Upper lobe of left lung (tissue), 6 donors: ENCODE results near the gene PROM2. TPM values are rescaled to one million over a fixed set of nuclear protein-coding genes. Genes with fewer than 3 reads are reported as not detected.

Experiments
- ATAC-seq, 2 donors: fragments of 200-7000 bp; cut with Tn5 transposase; one replicate each; pipeline ENCODE4 v1.9.1; 2022; ENCODE audit warnings: mild to moderate bottlenecking in 2 of 2, moderate library complexity in 2 of 2; ENCODE audit not compliant: low FRiP score in 2 of 2
- DNase-seq, 2 donors: peaks; one replicate each; pipeline ENCODE4 v3.0.0-alpha.2; 2019 to 2020
- H3K27ac ChIP-seq, 4 donors: fragments of 200-600 bp; sonication (generic); one replicate each; pipeline ENCODE4 v1.5.1; 2016 to 2019
- H3K27me3 ChIP-seq, 4 donors: fragments of 200-600 bp; sonication (generic); one replicate each; pipeline ENCODE4 v1.5.1; 2017 to 2019
- H3K36me3 ChIP-seq, 4 donors: fragments of 200-600 bp; sonication (generic); one replicate each; pipeline ENCODE4 v1.5.1; 2016 to 2019
- H3K4me1 ChIP-seq, 4 donors: fragments of 200-600 bp; sonication (generic); one replicate each; pipeline ENCODE4 v1.5.1; 2018 to 2019
- H3K4me3 ChIP-seq, 4 donors: fragments of 200-600 bp; sonication (generic); one replicate each; pipeline ENCODE4 v1.5.1; 2017 to 2019; ENCODE audit warnings: mild to moderate bottlenecking in 2 of 4, moderate library complexity in 1 of 4
- H3K9me3 ChIP-seq, 4 donors: fragments of 200-600 bp; sonication (generic); one replicate each; pipeline ENCODE4 v1.5.1; 2018 to 2019
- CTCF ChIP-seq, 6 experiments: fragments of 450-650 bp in 4 of 6; fragments of 200-600 bp in 2 of 6; sonication (generic) in 2 of 6; IDR thresholded peaks; one replicate each; pipeline ENCODE4 v1.5.1; 2016 to 2019; ENCODE audit warnings: antibody characterized with exemption in 6 of 6
- EP300 ChIP-seq, 4 donors: sonication (generic); formaldehyde crosslinking; IDR thresholded peaks; one replicate each; pipeline ENCODE4 v1.5.1; 2017; ENCODE audit warnings: antibody characterized with exemption in 4 of 4, control low read depth in 2 of 4
- POLR2A ChIP-seq, 4 donors: fragments of 450-650 bp; IDR thresholded peaks; one replicate each; pipeline ENCODE4 v1.5.1; 2016 to 2017; ENCODE audit warnings: antibody characterized with exemption in 4 of 4, mild to moderate bottlenecking in 2 of 4
- POLR2AphosphoS5 ChIP-seq, 2 donors: sonication (generic); formaldehyde crosslinking; IDR thresholded peaks; one replicate each; pipeline ENCODE4 v1.5.1; 2017; ENCODE audit warnings: antibody characterized with exemption in 2 of 2
- WGBS, 2 donors: methylation state at CpG; one replicate each; pipeline ENCODE4 v1.1.5; 2017 to 2018; 5-methylcytosine and 5-hydroxymethylcytosine counted together
- total RNA-seq, 6 donors: library from RNA; depleted of rRNA in 4 of 6; stranded (reverse); fragments of >200 nt in 4 of 6; gene quantifications; one replicate each; pipeline versions ENCODE4 v1.1.0 to v1.2.1, GENCODE V29; 2016 to 2021
- donor health status: DM: no; HTN: no; CAD: no; lungs with moderate emphysema.
- donor health status: DM: no; HTN: yes; CAD: no; lungs with severe emphysema.

The PROM2 gene
- total RNA-seq, 6 donors from 2014 or later = 3.3 to 26.2 (median 5.0) TPM

- H3K27ac ChIP-seq = no peak overlapping the region
- H3K36me3 ChIP-seq = no peaks in the 10 kb centered on the region
- DNase-seq (peak in 1 of 2 donors; percentile 47), ATAC-seq (no peak)
- no peaks in the 10 kb centered on the region for H3K9me3 ChIP-seq
- H3K4me3 ChIP-seq = no peak overlapping the region
- H3K4me1 ChIP-seq = no peaks in the 10 kb centered on the region
- no peaks in the 10 kb centered on the region for H3K27me3 ChIP-seq
- TF ChIP-seq CTCF (IDR thresholded peaks at IDR 0.05) = no peak
- no peak for TF ChIP-seq POLR2A (IDR thresholded peaks at IDR 0.05)
- no peak for TF ChIP-seq EP300 (IDR thresholded peaks at IDR 0.05)
- no peak for TF ChIP-seq POLR2AphosphoS5 (IDR thresholded peaks at IDR 0.05)
- WGBS, 2 donors = 74 to 88% methylated on average over 5 to 19 of the region's 19 CpGs
Measured at GRCh38 chr2:95315801-95316411, 41.7 kb downstream of the PROM2 start.

- Histone ChIP-seq H3K27me3 (no peaks in the 10 kb centered on the region), H3K9me3 (no peaks in the 10 kb centered on the region), H3K36me3 (no peaks in the 10 kb centered on the region), H3K4me1 (no peaks in the 10 kb centered on the region), H3K27ac (no peak overlapping the region), H3K4me3 (no peak overlapping the region)
- TF ChIP-seq POLR2A (IDR thresholded peaks at IDR 0.05) (no peak), POLR2AphosphoS5 (IDR thresholded peaks at IDR 0.05) (no peak), EP300 (IDR thresholded peaks at IDR 0.05) (no peak), CTCF (IDR thresholded peaks at IDR 0.05) (no peak)
- DNase-seq (no peak), ATAC-seq (no peak)
- 67 to 71% methylated on average over 7 to 8 of the region's 8 CpGs for WGBS, 2 donors
Measured at GRCh38 chr2:95316466-95317122, 42.3 kb downstream of the PROM2 start.

- no peak for TF ChIP-seq EP300 (IDR thresholded peaks at IDR 0.05)
- TF ChIP-seq CTCF (IDR thresholded peaks at IDR 0.05) = no peak
- TF ChIP-seq POLR2AphosphoS5 (IDR thresholded peaks at IDR 0.05) = no peak
- TF ChIP-seq POLR2A (IDR thresholded peaks at IDR 0.05) = no peak
- Histone ChIP-seq H3K27me3 (no peaks in the 10 kb centered on the region), H3K4me3 (no peak overlapping the region), H3K27ac (no peak overlapping the region), H3K9me3 (no peaks in the 10 kb centered on the region), H3K36me3 (no peaks in the 10 kb centered on the region), H3K4me1 (no peaks in the 10 kb centered on the region)
- WGBS, 2 donors = 48 to 54% methylated on average over 4 of the region's 6 CpGs
- ATAC-seq (no peak), DNase-seq (peak in 1 of 2 donors; percentile 73)
Measured at GRCh38 chr2:95317123-95317500, 42.9 kb downstream of the PROM2 start.

- peak in 1 of 2 donors; percentile 48 for DNase-seq
- H3K9me3 ChIP-seq = no peaks in the 10 kb centered on the region
- H3K4me1 ChIP-seq = no peaks in the 10 kb centered on the region
- ATAC-seq = no peak
- H3K4me3 ChIP-seq = no peak overlapping the region
- TF ChIP-seq EP300 (IDR thresholded peaks at IDR 0.05) (no peak), POLR2A (IDR thresholded peaks at IDR 0.05) (no peak), POLR2AphosphoS5 (IDR thresholded peaks at IDR 0.05) (no peak), CTCF (IDR thresholded peaks at IDR 0.05) (no peak)
- no peaks in the 10 kb centered on the region for H3K36me3 ChIP-seq
- no peak overlapping the region for H3K27ac ChIP-seq
- WGBS, 2 donors = 88 to 91% methylated on average over 11 to 12 of the region's 12 CpGs
- H3K27me3 ChIP-seq = no peaks in the 10 kb centered on the region
Measured at GRCh38 chr2:95317665-95318425, 43.6 kb downstream of the PROM2 start.
